ENCODE data around the gene COL6A2. TPM values are rescaled to one million over a fixed set of nuclear protein-coding genes. Genes with fewer than 3 reads are reported as not detected.

Gene COL6A2
- total RNA-seq, 2 donors from 2014 or later: 259 to 377 TPM

DNA sequence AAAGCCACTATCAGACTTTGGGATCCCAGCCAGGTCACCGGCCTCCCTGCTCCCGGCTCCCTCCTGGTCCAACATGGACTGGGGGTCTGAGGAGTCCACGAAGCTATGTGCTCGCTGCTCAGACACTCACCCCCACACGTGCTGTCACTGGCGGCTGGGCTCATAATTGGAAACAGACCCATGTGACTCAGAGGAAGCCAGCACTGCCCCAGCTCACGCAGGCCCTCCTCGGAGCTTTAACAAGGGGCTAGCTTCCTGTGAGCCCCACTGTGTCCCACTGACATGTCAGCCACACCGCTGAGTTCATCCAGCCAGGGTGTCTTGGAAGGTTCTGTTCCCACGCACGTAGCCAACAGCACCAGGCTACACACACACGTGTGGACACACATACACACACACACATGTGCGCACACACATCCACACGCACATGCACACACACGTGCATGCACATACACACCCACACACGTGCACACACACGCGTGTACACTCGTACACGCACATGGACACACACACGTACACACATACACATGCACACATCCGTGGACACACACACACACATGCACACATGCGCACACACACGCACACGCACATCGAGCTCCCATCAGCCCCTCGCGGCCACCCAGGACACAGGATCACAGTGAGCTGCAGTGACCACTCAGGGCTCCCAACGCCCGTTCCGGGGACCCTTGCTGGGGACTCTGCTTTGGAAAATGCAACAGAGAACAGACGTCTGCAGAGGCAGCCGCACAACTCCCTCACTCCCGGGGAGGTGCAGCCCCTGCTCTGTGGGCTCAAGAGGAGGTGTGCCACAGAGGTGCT is 18.4 kb upstream of the COL6A2 start:
- no peaks in the 10 kb centered on the region for H3K36me3 ChIP-seq (ENCODE audit: control insufficient read depth, insufficient read depth, low read length)
- H3K4me1 ChIP-seq (ENCODE audit: control insufficient read depth, insufficient read depth, low read length): no peaks in the 10 kb centered on the region
- 91% methylated on average over 26 to 34 of the region's 34 CpGs for WGBS, 2 experiments (ENCODE audit: insufficient coverage in 1 of 2, insufficient read length in 1 of 2)
- no peak overlapping the region for H3K4me3 ChIP-seq (ENCODE audit: low read length)
- no peak overlapping the region for H3K9ac ChIP-seq (ENCODE audit: extremely low read depth, low read length, poor library complexity, severe bottlenecking)
- H3K4me1 Mint-ChIP-seq: no peaks in the 10 kb centered on the region
- no peaks in the 10 kb centered on the region for H3K9me3 Mint-ChIP-seq
- no peak overlapping the region for H3K27ac ChIP-seq (ENCODE audit: low read depth, low read length)
- H3K9me3 ChIP-seq (ENCODE audit: control insufficient read depth, low read length): no peaks in the 10 kb centered on the region
- H3K27me3 ChIP-seq (ENCODE audit: control insufficient read depth, insufficient read depth, low read length, poor library complexity, severe bottlenecking): no peaks in the 10 kb centered on the region
- DNase-seq: peak; percentile 42
- TF ChIP-seq, protein P1, sequence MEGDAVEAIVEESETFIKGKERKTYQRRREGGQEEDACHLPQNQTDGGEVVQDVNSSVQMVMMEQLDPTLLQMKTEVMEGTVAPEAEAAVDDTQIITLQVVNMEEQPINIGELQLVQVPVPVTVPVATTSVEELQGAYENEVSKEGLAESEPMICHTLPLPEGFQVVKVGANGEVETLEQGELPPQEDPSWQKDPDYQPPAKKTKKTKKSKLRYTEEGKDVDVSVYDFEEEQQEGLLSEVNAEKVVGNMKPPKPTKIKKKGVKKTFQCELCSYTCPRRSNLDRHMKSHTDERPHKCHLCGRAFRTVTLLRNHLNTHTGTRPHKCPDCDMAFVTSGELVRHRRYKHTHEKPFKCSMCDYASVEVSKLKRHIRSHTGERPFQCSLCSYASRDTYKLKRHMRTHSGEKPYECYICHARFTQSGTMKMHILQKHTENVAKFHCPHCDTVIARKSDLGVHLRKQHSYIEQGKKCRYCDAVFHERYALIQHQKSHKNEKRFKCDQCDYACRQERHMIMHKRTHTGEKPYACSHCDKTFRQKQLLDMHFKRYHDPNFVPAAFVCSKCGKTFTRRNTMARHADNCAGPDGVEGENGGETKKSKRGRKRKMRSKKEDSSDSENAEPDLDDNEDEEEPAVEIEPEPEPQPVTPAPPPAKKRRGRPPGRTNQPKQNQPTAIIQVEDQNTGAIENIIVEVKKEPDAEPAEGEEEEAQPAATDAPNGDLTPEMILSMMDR (conservative IDR thresholded peaks at IDR 0.05): no peak
- H3K27ac Mint-ChIP-seq: no peak overlapping the region
- no peak overlapping the region for H3K4me3 Mint-ChIP-seq
- H3K36me3 Mint-ChIP-seq (ENCODE audit: low read depth): no peaks in the 10 kb centered on the region
- H3K27me3 Mint-ChIP-seq (ENCODE audit: insufficient read depth): no peaks in the 10 kb centered on the region

GRCh38 chr21:46080171-46081021 is 17.5 kb upstream of the COL6A2 start:
- TF ChIP-seq, protein P1 (conservative IDR thresholded peaks at IDR 0.05): no peak
- no peaks in the 10 kb centered on the region for H3K36me3 Mint-ChIP-seq (ENCODE audit: low read depth)
- no peaks in the 10 kb centered on the region for H3K36me3 ChIP-seq (ENCODE audit: control insufficient read depth, insufficient read depth, low read length)
- H3K27ac ChIP-seq (ENCODE audit: low read depth, low read length): no peak overlapping the region
- no peaks in the 10 kb centered on the region for H3K4me1 ChIP-seq (ENCODE audit: control insufficient read depth, insufficient read depth, low read length)
- peak; percentile 59 for DNase-seq
- no peak overlapping the region for H3K9ac ChIP-seq (ENCODE audit: extremely low read depth, low read length, poor library complexity, severe bottlenecking)
- H3K27ac Mint-ChIP-seq: no peak overlapping the region
- H3K27me3 Mint-ChIP-seq (ENCODE audit: insufficient read depth): no peaks in the 10 kb centered on the region
- WGBS, 2 experiments (ENCODE audit: insufficient coverage in 1 of 2, insufficient read length in 1 of 2): 84 to 92% methylated on average over 20 to 30 of the region's 30 CpGs
- no peaks in the 10 kb centered on the region for H3K4me1 Mint-ChIP-seq
- H3K4me3 Mint-ChIP-seq: no peak overlapping the region
- H3K27me3 ChIP-seq (ENCODE audit: control insufficient read depth, insufficient read depth, low read length, poor library complexity, severe bottlenecking): no peaks in the 10 kb centered on the region
- no peaks in the 10 kb centered on the region for H3K9me3 Mint-ChIP-seq
- no peak overlapping the region for H3K4me3 ChIP-seq (ENCODE audit: low read length)
- H3K9me3 ChIP-seq (ENCODE audit: control insufficient read depth, low read length): no peaks in the 10 kb centered on the region

GRCh38 chr21:46081022-46081861 is 16.7 kb upstream of the COL6A2 start:
- Mint-ChIP-seq H3K4me3 (no peak overlapping the region), H3K27me3 (ENCODE audit: insufficient read depth) (no peaks in the 10 kb centered on the region), H3K36me3 (ENCODE audit: low read depth) (no peaks in the 10 kb centered on the region), H3K4me1 (no peaks in the 10 kb centered on the region), H3K27ac (no peak overlapping the region), H3K9me3 (peaks cover 4% of the 10 kb centered on the region)
- Histone ChIP-seq H3K9me3 (ENCODE audit: control insufficient read depth, low read length) (no peaks in the 10 kb centered on the region), H3K9ac (ENCODE audit: extremely low read depth, low read length, poor library complexity, severe bottlenecking) (no peak overlapping the region), H3K27ac (ENCODE audit: low read depth, low read length) (no peak overlapping the region), H3K27me3 (ENCODE audit: control insufficient read depth, insufficient read depth, low read length, poor library complexity, severe bottlenecking) (no peaks in the 10 kb centered on the region), H3K4me3 (ENCODE audit: low read length) (no peak overlapping the region), H3K36me3 (ENCODE audit: control insufficient read depth, insufficient read depth, low read length) (no peaks in the 10 kb centered on the region), H3K4me1 (ENCODE audit: control insufficient read depth, insufficient read depth, low read length) (no peaks in the 10 kb centered on the region)
- WGBS, 2 experiments (ENCODE audit: insufficient coverage in 1 of 2, insufficient read length in 1 of 2): 91 to 94% methylated on average over 31 to 39 of the region's 39 CpGs
- TF ChIP-seq, protein P1 (conservative IDR thresholded peaks at IDR 0.05): no peak
- DNase-seq: peak; percentile 42
